ENCODE results near the gene UNC5B. TPM values are rescaled to one million over a fixed set of nuclear protein-coding genes. Genes with fewer than 3 reads are reported as not detected.

The UNC5B gene
- total and polyA plus RNA-seq, 10 donors, result 0.74 to 21.1 (median 11.3) TPM

- DNase-seq, result peak; percentile 21
- Histone ChIP-seq H3K9me3 (no peaks in the 10 kb centered on the region), H3K4me1 (peaks cover 8 to 58% (median 23%) of the 10 kb centered on the region in 6 donors), H3K4me3 (no peak overlapping the region), H3K27ac (no peak overlapping the region), H3K27me3 (replicated peaks in 1 of 7) (peaks cover 0 to 67% (median 5%) of the 10 kb centered on the region in 7 donors), H3K36me3 (no peaks in the 10 kb centered on the region)
- 83 to 91% (median 87%) methylated on average over 7 to 8 of the region's 8 CpGs for WGBS, 5 donors
- intact Hi-C loops (cut with DNase I; ENCODE audit: low total_unique reads), result no loop called here
- TF ChIP-seq, protein P1, sequence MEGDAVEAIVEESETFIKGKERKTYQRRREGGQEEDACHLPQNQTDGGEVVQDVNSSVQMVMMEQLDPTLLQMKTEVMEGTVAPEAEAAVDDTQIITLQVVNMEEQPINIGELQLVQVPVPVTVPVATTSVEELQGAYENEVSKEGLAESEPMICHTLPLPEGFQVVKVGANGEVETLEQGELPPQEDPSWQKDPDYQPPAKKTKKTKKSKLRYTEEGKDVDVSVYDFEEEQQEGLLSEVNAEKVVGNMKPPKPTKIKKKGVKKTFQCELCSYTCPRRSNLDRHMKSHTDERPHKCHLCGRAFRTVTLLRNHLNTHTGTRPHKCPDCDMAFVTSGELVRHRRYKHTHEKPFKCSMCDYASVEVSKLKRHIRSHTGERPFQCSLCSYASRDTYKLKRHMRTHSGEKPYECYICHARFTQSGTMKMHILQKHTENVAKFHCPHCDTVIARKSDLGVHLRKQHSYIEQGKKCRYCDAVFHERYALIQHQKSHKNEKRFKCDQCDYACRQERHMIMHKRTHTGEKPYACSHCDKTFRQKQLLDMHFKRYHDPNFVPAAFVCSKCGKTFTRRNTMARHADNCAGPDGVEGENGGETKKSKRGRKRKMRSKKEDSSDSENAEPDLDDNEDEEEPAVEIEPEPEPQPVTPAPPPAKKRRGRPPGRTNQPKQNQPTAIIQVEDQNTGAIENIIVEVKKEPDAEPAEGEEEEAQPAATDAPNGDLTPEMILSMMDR (IDR thresholded peaks at IDR 0.05 in 8 of 11, conservative IDR thresholded peaks at IDR 0.05 in 3 of 11), result no peak
- TF ChIP-seq POLR2A (IDR thresholded peaks at IDR 0.05), result no peak
- TF ChIP-seq POLR2AphosphoS5 (IDR thresholded peaks at IDR 0.05), result no peak
Measured at GRCh38 chr10:71219918-71220688, 7.7 kb downstream of the UNC5B start.

GRCh38 chr10:71220689-71221540 lies 8.5 kb downstream of the UNC5B start:
- no peak overlapping the region for H3K4me3 ChIP-seq
- peak; percentile 29 for DNase-seq
- peaks cover 0 to 67% (median 5%) of the 10 kb centered on the region in 7 donors for H3K27me3 ChIP-seq (replicated peaks in 1 of 7)
- TF ChIP-seq, protein P1 (IDR thresholded peaks at IDR 0.05 in 8 of 11, conservative IDR thresholded peaks at IDR 0.05 in 3 of 11), result no peak
- TF ChIP-seq POLR2AphosphoS5 (IDR thresholded peaks at IDR 0.05), result no peak
- no peak for TF ChIP-seq POLR2A (IDR thresholded peaks at IDR 0.05)
- whole genome bisulfite sequencing, 5 donors, result 53 to 68% (median 60%) methylated on average over 8 to 12 of the region's 12 CpGs
- peaks cover 8 to 53% (median 19%) of the 10 kb centered on the region in 6 donors for H3K4me1 ChIP-seq
- intact Hi-C loops (cut with DNase I; ENCODE audit: low total_unique reads), result no loop called here
- no peaks in the 10 kb centered on the region for H3K36me3 ChIP-seq
- no peak overlapping the region for H3K27ac ChIP-seq
- no peaks in the 10 kb centered on the region for H3K9me3 ChIP-seq

DNA sequence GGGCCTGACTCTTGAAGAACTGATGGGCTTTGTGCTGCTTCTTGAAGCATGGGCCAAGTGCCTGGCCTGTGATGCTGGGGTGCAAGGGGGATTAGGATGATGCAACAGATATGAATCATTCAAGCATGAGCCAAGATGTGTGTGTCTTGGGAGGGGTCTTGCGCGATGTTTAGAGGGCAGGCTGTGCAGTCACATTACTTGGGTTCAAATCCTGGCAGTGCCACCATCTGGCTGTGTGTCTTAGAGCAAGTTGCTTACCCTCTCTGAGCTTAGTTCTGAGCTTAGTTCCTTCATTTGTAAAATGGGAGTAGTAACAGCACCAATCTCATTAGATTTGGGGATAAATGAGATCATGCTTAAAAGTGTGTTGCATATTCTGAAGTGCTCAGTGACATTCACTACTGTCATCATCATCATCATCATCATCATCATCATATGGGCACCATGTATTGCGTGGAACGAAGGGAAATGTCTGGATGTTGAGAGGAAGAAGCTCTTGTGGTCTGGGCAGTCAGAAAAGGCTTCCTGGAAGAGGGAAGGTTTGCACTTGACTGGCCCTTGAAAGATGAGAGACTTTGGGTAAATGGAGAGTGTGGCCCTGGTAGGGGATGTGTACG lies 9.3 kb downstream of the UNC5B start:
- no peak overlapping the region for H3K27ac ChIP-seq
- peaks cover 0 to 65% (median 5%) of the 10 kb centered on the region in 7 donors for H3K27me3 ChIP-seq (replicated peaks in 1 of 7)
- DNase-seq, result no peak
- H3K9me3 ChIP-seq, result no peaks in the 10 kb centered on the region
- H3K4me3 ChIP-seq, result no peak overlapping the region
- 92 to 96% (median 94%) methylated on average over 5 of the region's 5 CpGs for WGBS, 5 donors
- intact Hi-C loops (cut with DNase I; ENCODE audit: low total_unique reads), result no loop called here
- TF ChIP-seq POLR2AphosphoS5 (IDR thresholded peaks at IDR 0.05) (no peak), POLR2A (IDR thresholded peaks at IDR 0.05) (no peak)
- TF ChIP-seq, protein P1 (IDR thresholded peaks at IDR 0.05 in 8 of 11, conservative IDR thresholded peaks at IDR 0.05 in 3 of 11), result no peak
- peaks cover 8 to 45% (median 15%) of the 10 kb centered on the region in 6 donors for H3K4me1 ChIP-seq
- H3K36me3 ChIP-seq, result no peaks in the 10 kb centered on the region
